ENCODE results near the gene BACE2.

GRCh38 chr21:41210426-41211059 lies 42.6 kb downstream of the BACE2 start:
- TF ChIP-seq CTCF (IDR thresholded peaks at IDR 0.05) (no peak), EZH2 (IDR thresholded peaks at IDR 0.05; ENCODE audit: borderline replicate concordance, insufficient read depth, low read depth, low read length, poor library complexity, severe bottlenecking) (no peak)
